Liver (tissue), 9 donors: ENCODE measurements around the gene CCDC50. TPM values are rescaled to one million over a fixed set of nuclear protein-coding genes. Genes with fewer than 3 reads are reported as not detected.

Experiments used
- DNase-seq: peaks from one replicate; pipeline ENCODE4 v3.0.0-alpha.2; 2017; ENCODE audit warnings: low spot score
- H3K27ac ChIP-seq, 2 donors: one replicate each; pipeline ENCODE4 v1.7.0; 2013; ENCODE audit warnings: inconsistent platforms in 2 of 2, low read length in 2 of 2, control low read depth in 1 of 2, low read depth in 1 of 2, mild to moderate bottlenecking in 1 of 2
- H3K27me3 ChIP-seq, 4 donors: one replicate each; pipeline versions ENCODE4 v1.6.1 to v1.7.0; 2013; ENCODE audit warnings: low read length in 3 of 4, inconsistent platforms in 1 of 4, mild to moderate bottlenecking in 1 of 4, moderate library complexity in 1 of 4; ENCODE audit not compliant: control insufficient read depth in 4 of 4, insufficient read depth in 4 of 4
- H3K36me3 ChIP-seq, 4 donors: one replicate each; pipeline versions ENCODE4 v1.6.1 to v1.7.0; 2013; ENCODE audit warnings: low read length in 3 of 4, mild to moderate bottlenecking in 3 of 4, low read depth in 1 of 4, moderate library complexity in 1 of 4; ENCODE audit not compliant: control insufficient read depth in 4 of 4, insufficient read depth in 3 of 4
- H3K4me1 ChIP-seq, 4 donors: one replicate each; pipeline versions ENCODE4 v1.6.1 to v1.7.0; 2013; ENCODE audit warnings: low read length in 3 of 4, mild to moderate bottlenecking in 3 of 4, moderate library complexity in 1 of 4; ENCODE audit not compliant: control insufficient read depth in 4 of 4, insufficient read depth in 4 of 4
- H3K4me3 ChIP-seq, 3 donors: one replicate each; pipeline versions ENCODE4 v1.6.1 to v1.7.0; 2013; ENCODE audit warnings: low read length in 3 of 3, control low read depth in 1 of 3, low read depth in 1 of 3, mild to moderate bottlenecking in 1 of 3
- H3K9ac ChIP-seq, 2 donors: one replicate each; pipeline ENCODE4 v1.7.0; 2013; ENCODE audit warnings: low read length in 2 of 2, mild to moderate bottlenecking in 2 of 2, moderate library complexity in 2 of 2, control low read depth in 1 of 2, low read depth in 1 of 2
- H3K9me3 ChIP-seq, 4 donors: one replicate each; pipeline versions ENCODE4 v1.6.1 to v1.7.0; 2013; ENCODE audit warnings: low read length in 3 of 4; ENCODE audit not compliant: control insufficient read depth in 4 of 4
- ATF3 ChIP-seq: IDR thresholded peaks from 2 replicates; pipeline ENCODE4 v1.6.1; 2016; ENCODE audit warnings: antibody characterized with exemption
- EGR1 ChIP-seq, 2 donors: IDR thresholded peaks; 2 replicates each; pipeline ENCODE4 v1.6.1; 2016 to 2018; ENCODE audit warnings: antibody characterized with exemption in 2 of 2, low read depth in 2 of 2
- FOXA1 ChIP-seq: IDR thresholded peaks from 2 replicates; pipeline ENCODE4 v1.6.1; 2016; ENCODE audit warnings: antibody characterized with exemption
- GABPA ChIP-seq, 2 donors: IDR thresholded peaks in 1 of 2; conservative IDR thresholded peaks in 1 of 2; 2 replicates each; pipeline ENCODE4 v1.6.1; 2016; ENCODE audit warnings: antibody characterized with exemption in 2 of 2, mild to moderate bottlenecking in 1 of 2, moderate library complexity in 1 of 2
- HNF4A ChIP-seq, 2 donors: conservative IDR thresholded peaks; 2 replicates each; pipeline ENCODE4 v1.6.1; 2016; ENCODE audit warnings: antibody characterized with exemption in 2 of 2, mild to moderate bottlenecking in 2 of 2
- NR2F2 ChIP-seq: IDR thresholded peaks from 2 replicates; pipeline ENCODE4 v1.6.1; 2016; ENCODE audit warnings: antibody characterized with exemption
- REST ChIP-seq: IDR thresholded peaks from 2 replicates; pipeline ENCODE4 v1.6.1; 2016; ENCODE audit warnings: antibody characterized with exemption, mild to moderate bottlenecking
- RXRA ChIP-seq, 2 donors: IDR thresholded peaks; 2 replicates each; pipeline ENCODE4 v1.6.1; 2017 to 2018; ENCODE audit warnings: antibody characterized with exemption in 2 of 2, mild to moderate bottlenecking in 1 of 2
- SP1 ChIP-seq: IDR thresholded peaks from 2 replicates; pipeline ENCODE4 v1.6.1; 2018; ENCODE audit warnings: antibody characterized with exemption, mild to moderate bottlenecking
- WGBS: extraction: QIAGEN DNeasy Blood & Tissue Kit; methylation state at CpG from one replicate; pipeline ENCODE4 v1.1.7; 2013; 5-methylcytosine and 5-hydroxymethylcytosine counted together
- polyA plus RNA-seq, 2 donors: library from polyadenylated mRNA; stranded (reverse) in 1 of 2; unstranded in 1 of 2; fragments of 200-250 nt in 1 of 2; fragments of >200 nt in 1 of 2; fragmentation: Nextera tagmentation in 1 of 2; extraction: Ambion mirVana in 1 of 2; gene quantifications; one replicate each; pipeline versions ENCODE4 v1.2.1 to v1.2.3, GENCODE V29; 2013 to 2015
- total RNA-seq, 2 donors: library from RNA; depleted of rRNA; stranded (reverse); fragments of >200 nt; gene quantifications; one replicate each; pipeline ENCODE4 v1.2.3, GENCODE V29; 2014
- TF ChIP-seq, protein P1 (sequence below): IDR thresholded peaks from 2 replicates; pipeline ENCODE4 v1.6.1; 2016; ENCODE audit warnings: antibody characterized with exemption
- donor health status: healthy.
- donor health status: healthy.
- donor health status: healthy.
- donor health status: healthy.
- donor health status: healthy.

The CCDC50 gene
- total and polyA plus RNA-seq, 4 donors, result 15.4 to 69.0 (median 33.6) TPM

DNA sequence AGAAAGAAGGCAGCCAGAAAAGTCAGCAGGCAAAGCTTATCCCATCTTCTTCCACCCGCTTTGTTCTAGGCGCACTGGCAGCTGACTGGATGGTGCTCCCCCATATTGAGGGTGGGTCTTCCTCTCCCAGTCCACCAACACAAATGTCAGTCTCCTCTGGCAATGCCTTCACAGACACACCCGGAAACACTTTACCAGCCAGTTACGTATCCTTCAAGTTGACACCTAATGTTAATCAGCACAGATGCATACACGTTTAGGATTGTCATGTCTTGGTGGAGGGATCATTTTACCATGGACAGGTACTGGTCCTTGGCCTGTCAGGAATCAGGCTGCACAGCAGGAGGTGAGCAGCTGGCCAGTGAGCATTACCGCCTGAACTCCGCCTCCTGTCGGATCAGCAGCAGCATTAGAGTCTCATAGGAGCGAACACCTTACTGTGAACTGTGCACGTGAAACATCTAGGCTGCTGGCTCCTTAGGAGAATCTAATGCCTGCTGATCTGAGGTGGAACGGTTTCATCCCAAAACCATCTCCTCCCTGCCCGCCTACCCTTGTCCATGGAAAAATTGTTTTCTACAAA is 72.7 kb downstream of the CCDC50 start:
- no peaks in the 10 kb centered on the region for H3K4me1 ChIP-seq
- no peaks in the 10 kb centered on the region for H3K9me3 ChIP-seq
- no peak overlapping the region for H3K4me3 ChIP-seq
- WGBS, result 86% methylated on average over 12 of the region's 12 CpGs
- no peak for TF ChIP-seq GABPA (IDR thresholded peaks at IDR 0.05 in 1 of 2, conservative IDR thresholded peaks at IDR 0.05 in 1 of 2)
- TF ChIP-seq EGR1 (IDR thresholded peaks at IDR 0.05; ENCODE audit: low read depth in 2 of 2), result no peak
- TF ChIP-seq ATF3, result no peak
- no peak for TF ChIP-seq FOXA1
- no peak for TF ChIP-seq RXRA (IDR thresholded peaks at IDR 0.05)
- no peak for TF ChIP-seq HNF4A (conservative IDR thresholded peaks at IDR 0.05)
- no peak for TF ChIP-seq REST
- no peak for TF ChIP-seq NR2F2
- no peak for DNase-seq
- H3K27ac ChIP-seq, result no peak overlapping the region
- no peak overlapping the region for H3K9ac ChIP-seq
- H3K36me3 ChIP-seq, result no peaks in the 10 kb centered on the region
- no peaks in the 10 kb centered on the region for H3K27me3 ChIP-seq

GRCh38 chr3:191409791-191410359 is 80.7 kb downstream of the CCDC50 start:
- 89% methylated on average over 3 of the region's 3 CpGs for WGBS
- no peak overlapping the region for H3K27ac ChIP-seq
- TF ChIP-seq, protein P1, sequence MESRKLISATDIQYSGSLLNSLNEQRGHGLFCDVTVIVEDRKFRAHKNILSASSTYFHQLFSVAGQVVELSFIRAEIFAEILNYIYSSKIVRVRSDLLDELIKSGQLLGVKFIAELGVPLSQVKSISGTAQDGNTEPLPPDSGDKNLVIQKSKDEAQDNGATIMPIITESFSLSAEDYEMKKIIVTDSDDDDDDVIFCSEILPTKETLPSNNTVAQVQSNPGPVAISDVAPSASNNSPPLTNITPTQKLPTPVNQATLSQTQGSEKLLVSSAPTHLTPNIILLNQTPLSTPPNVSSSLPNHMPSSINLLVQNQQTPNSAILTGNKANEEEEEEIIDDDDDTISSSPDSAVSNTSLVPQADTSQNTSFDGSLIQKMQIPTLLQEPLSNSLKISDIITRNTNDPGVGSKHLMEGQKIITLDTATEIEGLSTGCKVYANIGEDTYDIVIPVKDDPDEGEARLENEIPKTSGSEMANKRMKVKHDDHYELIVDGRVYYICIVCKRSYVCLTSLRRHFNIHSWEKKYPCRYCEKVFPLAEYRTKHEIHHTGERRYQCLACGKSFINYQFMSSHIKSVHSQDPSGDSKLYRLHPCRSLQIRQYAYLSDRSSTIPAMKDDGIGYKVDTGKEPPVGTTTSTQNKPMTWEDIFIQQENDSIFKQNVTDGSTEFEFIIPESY, result no peak
- TF ChIP-seq REST (no peak), SP1 (no peak)
- H3K9me3 ChIP-seq, result peaks cover 0 to 13% (median 3%) of the 10 kb centered on the region in 4 donors
- H3K4me3 ChIP-seq, result no peak overlapping the region
- H3K36me3 ChIP-seq, result no peaks in the 10 kb centered on the region
- no peak for DNase-seq
- H3K9ac ChIP-seq, result no peak overlapping the region
- H3K4me1 ChIP-seq, result no peaks in the 10 kb centered on the region
- H3K27me3 ChIP-seq, result no peaks in the 10 kb centered on the region
